IMR-90 (cell line): ENCODE data around the gene TACR2. TPM values are rescaled to one million over a fixed set of nuclear protein-coding genes. Genes with fewer than 3 reads are reported as not detected.
A peak's percentile ranks its signal among the peaks of the same experiment; 100 is the strongest.

ENCODE experiments used
- ATAC-seq: fragments of 200-7000 bp; cut with Tn5 transposase; 2 replicates; pipeline ENCODE4 v1.9.1; 2020; ENCODE audit warnings: low read depth, mild to moderate bottlenecking, moderate library complexity
- BruUV-seq: library from RNA; stranded (reverse); fragments of 400-500 nt; replicated peaks from 2 replicates; lab custom pipeline; 2021; lab: Mats Ljungman, UMichigan
- CTCF ChIA-PET: fragments of 300-600 bp; formaldehyde crosslinking; extraction: SDS; loops from one replicate; lab custom pipeline; 2021; ENCODE audit warnings: antibody characterized with exemption; lab: Yijun Ruan, JAX
- POLR2A ChIA-PET: fragments of 300-600 bp; sonication (Branson Sonifier 250); formaldehyde crosslinking; loops from one replicate; lab custom pipeline; 2022; ENCODE audit warnings: antibody characterized with exemption; ENCODE audit not compliant: unreplicated experiment; lab: Charles Lee
- DNase-seq: peaks from one replicate; pipeline ENCODE4 v3.0.0; 2013
- H2AFZ ChIP-seq: replicated peaks from 2 replicates; pipeline ENCODE3; 2013; ENCODE audit warnings: low read length, mild to moderate bottlenecking; ENCODE audit not compliant: poor library complexity
- H2AK5ac ChIP-seq: 2 replicates; pipeline ENCODE4 v1.6.1; 2013; ENCODE audit warnings: low read depth, low read length, inconsistent platforms
- H2AK9ac ChIP-seq: replicated peaks from 2 replicates; pipeline ENCODE3; 2013; ENCODE audit warnings: mild to moderate bottlenecking, low read depth, low read length, moderate library complexity; ENCODE audit not compliant: poor library complexity
- H2BK120ac ChIP-seq: 2 replicates; pipeline ENCODE4 v1.6.1; 2013; ENCODE audit warnings: low read depth, low read length, inconsistent platforms
- H2BK15ac ChIP-seq: 3 replicates; pipeline ENCODE4 v1.6.1; 2013; ENCODE audit warnings: low read depth, low read length, inconsistent platforms
- H2BK20ac ChIP-seq: 2 replicates; pipeline ENCODE4 v1.6.1; 2013; ENCODE audit warnings: low read depth, mild to moderate bottlenecking, inconsistent platforms, low read length, moderate library complexity
- H2BK5ac ChIP-seq: 2 replicates; pipeline ENCODE4 v1.6.1; 2013; ENCODE audit warnings: mild to moderate bottlenecking, low read depth, low read length, inconsistent platforms; ENCODE audit not compliant: poor library complexity, severe bottlenecking
- H3K14ac ChIP-seq: replicated peaks from 2 replicates; pipeline ENCODE4 v1.6.1; 2013; ENCODE audit warnings: low read depth, low read length, inconsistent platforms
- H3K18ac ChIP-seq: 2 replicates; pipeline ENCODE4 v1.6.1; 2013; ENCODE audit warnings: low read depth, low read length, control low read depth
- H3K23ac ChIP-seq: 2 replicates; pipeline ENCODE4 v1.6.1; 2013; ENCODE audit warnings: low read depth, low read length, inconsistent platforms
- H3K27ac ChIP-seq: 2 replicates; pipeline ENCODE4 v1.5.1; 2013; ENCODE audit warnings: mild to moderate bottlenecking, control low read depth, low read length; ENCODE audit not compliant: insufficient read depth
- H3K27me3 ChIP-seq: 2 replicates; pipeline ENCODE4 v1.6.1; 2013; ENCODE audit warnings: low read length; ENCODE audit not compliant: control insufficient read depth, insufficient read depth
- H3K36me3 ChIP-seq: 2 replicates; pipeline ENCODE4 v1.6.1; 2013; ENCODE audit warnings: low read length, mixed read lengths; ENCODE audit not compliant: control insufficient read depth, insufficient read depth
- H3K4ac ChIP-seq: 2 replicates; pipeline ENCODE4 v1.6.1; 2013; ENCODE audit warnings: low read depth, low read length, inconsistent platforms
- H3K4me1 ChIP-seq: 2 replicates; pipeline ENCODE4 v1.6.1; 2013; ENCODE audit warnings: low read length, mixed read lengths; ENCODE audit not compliant: control insufficient read depth, insufficient read depth
- H3K4me2 ChIP-seq: 2 replicates; pipeline ENCODE4 v1.6.1; 2013; ENCODE audit warnings: low read depth, mild to moderate bottlenecking, control low read depth, low read length, moderate library complexity
- H3K4me3 ChIP-seq: 2 replicates; pipeline ENCODE4 v1.5.1; 2013; ENCODE audit warnings: low read depth, mild to moderate bottlenecking, control low read depth, low read length, moderate library complexity; ENCODE audit not compliant: insufficient read depth
- H3K56ac ChIP-seq: 2 replicates; pipeline ENCODE4 v1.6.1; 2013; ENCODE audit warnings: low read length, inconsistent platforms; ENCODE audit not compliant: insufficient read depth; ENCODE audit errors: extremely low read depth
- H3K79me1 ChIP-seq, 2 experiments: 2 replicates each; pipeline ENCODE4 v1.6.1; 2013; ENCODE audit warnings: low read length in 2 of 2, inconsistent platforms in 1 of 2, low read depth in 1 of 2
- H3K9ac ChIP-seq: 2 replicates; pipeline ENCODE4 v1.6.1; 2013; ENCODE audit warnings: low read depth, low read length, control low read depth
- H3K9me1 ChIP-seq: 2 replicates; pipeline ENCODE4 v1.6.1; 2013; ENCODE audit warnings: low read length, inconsistent platforms; ENCODE audit not compliant: insufficient read depth
- H3K9me3 ChIP-seq: 2 replicates; pipeline ENCODE4 v1.6.1; 2013; ENCODE audit warnings: low read length; ENCODE audit not compliant: control insufficient read depth, insufficient read depth
- H4K20me1 ChIP-seq: 2 replicates; pipeline ENCODE4 v1.6.1; 2013; ENCODE audit warnings: low read length, inconsistent platforms; ENCODE audit not compliant: insufficient read depth
- H4K5ac ChIP-seq: 2 replicates; pipeline ENCODE4 v1.6.1; 2013; ENCODE audit warnings: mild to moderate bottlenecking, low read depth, low read length, control low read depth
- H4K8ac ChIP-seq, 2 experiments: 2 replicates each; pipeline ENCODE4 v1.6.1; 2013; ENCODE audit warnings: low read depth in 2 of 2, low read length in 2 of 2, control low read depth in 1 of 2, inconsistent platforms in 1 of 2
- H4K91ac ChIP-seq: 2 replicates; pipeline ENCODE4 v1.6.1; 2013; ENCODE audit warnings: low read depth, low read length, inconsistent platforms; ENCODE audit not compliant: insufficient read depth
- BHLHE40 ChIP-seq: fragments of 150-350 bp; IDR thresholded peaks from 2 replicates; pipeline ENCODE4 v1.6.1; 2016; ENCODE audit warnings: mild to moderate bottlenecking, low read depth, low read length
- MXI1 ChIP-seq: IDR thresholded peaks from 2 replicates; pipeline ENCODE4 v1.6.1; 2012; ENCODE audit warnings: low read depth, mild to moderate bottlenecking, low read length, moderate library complexity, borderline replicate concordance
- NFE2L2 ChIP-seq: fragments of 150-350 bp; IDR thresholded peaks from 2 replicates; pipeline ENCODE4 v1.6.1; 2016; ENCODE audit warnings: low read depth, mild to moderate bottlenecking, low read length
- RAD21 ChIP-seq: IDR thresholded peaks from 2 replicates; pipeline ENCODE4 v1.6.1; 2012; ENCODE audit warnings: low read length, improper control_type of control experiment
- RCOR1 ChIP-seq: IDR thresholded peaks from 2 replicates; pipeline ENCODE4 v1.6.1; 2012; ENCODE audit warnings: mild to moderate bottlenecking, low read length, improper control_type of control experiment; ENCODE audit not compliant: insufficient replicate concordance
- SMC3 ChIP-seq: fragments of 150-350 bp; IDR thresholded peaks from 2 replicates; pipeline ENCODE4 v1.6.1; 2016; ENCODE audit warnings: low read depth, mild to moderate bottlenecking, antibody characterized with exemption, low read length, moderate library complexity
- WGBS, 2 experiments: methylation state at CpG; one replicate each; pipeline versions ENCODE4 v1.1.5 to v1.1.7; 2013; ENCODE audit warnings: missing lambda C conversion rate in 2 of 2; ENCODE audit not compliant: insufficient read length in 1 of 2; ENCODE audit errors: extremely low coverage in 2 of 2; 5-methylcytosine and 5-hydroxymethylcytosine counted together
- dilution Hi-C: fragments of 300-500 bp; cut with HindIII; formaldehyde crosslinking; loops from one replicate; pipeline ENCODE4 v1.14.3; 2018; ENCODE audit warnings: low sequenced_read_pairs; ENCODE audit not compliant: unreplicated experiment
- in situ Hi-C: fragments of 300-500 bp; cut with MboI; formaldehyde crosslinking; loops from 3 replicates; pipeline ENCODE4 v1.14.3; 2019; ENCODE audit warnings: low sequenced_read_pairs, inconsistent platforms, mixed read lengths
- intact Hi-C: fragments of 100-400 bp; cut with micrococcal nuclease; formaldehyde crosslinking; loops from 2 replicates; pipeline ENCODE4 v1.10.0; 2022
- polyA plus RNA-seq, 3 experiments: library from polyadenylated mRNA; depleted of rRNA; stranded (reverse); fragments of >200 nt; gene quantifications; 2 replicates each; pipeline ENCODE4 v1.2.3, GENCODE V29; 2012; ENCODE audit warnings: low replicate concordance in 1 of 3
- total RNA-seq: library from RNA; depleted of rRNA; stranded (reverse); fragments of >200 nt; gene quantifications from 2 replicates; pipeline ENCODE4 v1.2.3, GENCODE V29; 2012
- TF ChIP-seq, protein P1 (sequence below): fragments of 150-350 bp; IDR thresholded peaks from 2 replicates; pipeline ENCODE4 v1.6.1; 2016; ENCODE audit warnings: low read depth, mild to moderate bottlenecking, low read length, moderate library complexity, borderline replicate concordance
- TF ChIP-seq, protein P2 (sequence below): conservative IDR thresholded peaks from 2 replicates; pipeline ENCODE4 v1.5.1; 2012; ENCODE audit warnings: mild to moderate bottlenecking, low read depth, low read length, improper control_type of control experiment
- TF ChIP-seq, protein P3 (sequence below): fragments of 150-350 bp; IDR thresholded peaks from 2 replicates; pipeline ENCODE4 v1.6.1; 2017; ENCODE audit warnings: mild to moderate bottlenecking, antibody characterized with exemption, low read length, low read depth

TACR2 gene
- total and polyA plus RNA-seq, 2 of the 4 experiments (the other 2 are of a cell fraction): not detected

DNA sequence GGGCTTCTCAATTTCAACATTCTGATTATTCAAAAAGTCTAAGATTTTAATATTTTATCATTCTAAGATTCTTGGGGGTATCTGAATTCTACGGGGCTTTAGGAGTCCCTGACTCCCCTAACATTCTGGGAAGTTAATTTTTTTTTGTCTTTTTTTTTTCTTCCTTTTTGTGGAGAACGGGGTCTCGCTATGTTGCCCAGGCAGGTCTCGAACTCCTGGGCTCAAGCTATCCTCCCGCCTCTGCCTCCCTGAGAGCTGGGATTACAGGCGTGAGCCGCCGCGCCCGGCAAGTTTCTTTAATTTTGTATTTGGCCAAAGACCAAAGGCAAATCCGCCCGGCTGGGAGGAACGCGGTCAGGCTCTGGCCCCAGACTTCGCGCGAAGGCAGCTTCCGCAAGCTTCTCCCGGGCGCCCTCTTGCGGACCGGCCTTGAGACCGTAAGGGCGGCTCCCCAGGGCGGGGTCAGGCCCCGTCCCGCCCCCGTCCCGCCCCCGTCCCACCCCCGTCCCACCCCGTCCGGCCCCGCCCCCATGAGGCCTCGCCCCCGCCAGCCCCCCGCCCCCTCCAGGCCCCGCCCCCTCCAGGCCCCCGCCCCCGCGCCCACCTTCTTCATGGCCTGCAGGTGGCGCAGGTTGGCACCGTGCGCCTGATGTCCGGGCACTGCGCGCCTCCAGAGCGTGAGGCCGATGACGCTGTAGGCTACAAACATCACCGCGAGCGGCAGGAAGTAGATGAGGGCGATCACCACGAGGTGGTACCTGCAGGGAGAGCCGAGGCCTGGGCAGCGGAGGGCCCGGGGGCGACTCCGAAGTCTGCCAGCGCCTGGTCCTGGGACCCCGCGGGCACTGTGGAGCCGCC lies 8.2 kb downstream of the TACR2 start:
- Histone ChIP-seq H2BK15ac (no peak overlapping the region), H3K36me3 (no peaks in the 10 kb centered on the region), H3K9me3 (no peaks in the 10 kb centered on the region), H3K9me1 (peaks cover 11% of the 10 kb centered on the region), H3K4me2 (peak overlapping the region; percentile 71), H4K8ac (peak overlapping the region; percentile 46 to 63; a peak in 2 of 4 replicates), H4K20me1 (no peaks in the 10 kb centered on the region), H3K14ac (0 out of 2 replicates have a peak overlapping the region, but pooled peaks have one; percentile 76), H3K23ac (no peak overlapping the region), H2AK9ac (peak overlapping the region; percentile 94), H2AFZ (peak overlapping the region; percentile 93), H3K9ac (peak overlapping the region; percentile 18; the same call in 1 of the 2 replicates), H3K4me1 (peaks cover 6% of the 10 kb centered on the region), H2BK20ac (no peak overlapping the region), H2AK5ac (no peak overlapping the region; the same call in 1 of the 2 replicates), H3K79me1 (no peaks in the 10 kb centered on the region), H3K4ac (peak overlapping the region; percentile 46; the same call in 1 of the 2 replicates), H3K27me3 (no peaks in the 10 kb centered on the region; the same call in 1 of the 2 replicates), H4K91ac (no peak overlapping the region), H3K18ac (no peak overlapping the region), H2BK120ac (no peak overlapping the region), H2BK5ac (no peak overlapping the region), H3K4me3 (peak overlapping the region; percentile 51), H3K27ac (no peak overlapping the region), H4K5ac (no peak overlapping the region; the same call in 1 of the 2 replicates), H3K56ac (no peak overlapping the region)
- intact Hi-C loops (loop anchor here (1.0 kb wide), 2 partner anchors 99 to 171 kb away; no protein-coding TSS in a partner anchor), dilution Hi-C loops (no loop called here), in situ Hi-C loops (no loop called here)
- ATAC-seq (peak; percentile 92), DNase-seq (peak; percentile 89)
- TF ChIP-seq BHLHE40: peak; percentile 27; the same call in 1 of the 2 replicates
- TF ChIP-seq NFE2L2: no peak
- TF ChIP-seq, protein P1, sequence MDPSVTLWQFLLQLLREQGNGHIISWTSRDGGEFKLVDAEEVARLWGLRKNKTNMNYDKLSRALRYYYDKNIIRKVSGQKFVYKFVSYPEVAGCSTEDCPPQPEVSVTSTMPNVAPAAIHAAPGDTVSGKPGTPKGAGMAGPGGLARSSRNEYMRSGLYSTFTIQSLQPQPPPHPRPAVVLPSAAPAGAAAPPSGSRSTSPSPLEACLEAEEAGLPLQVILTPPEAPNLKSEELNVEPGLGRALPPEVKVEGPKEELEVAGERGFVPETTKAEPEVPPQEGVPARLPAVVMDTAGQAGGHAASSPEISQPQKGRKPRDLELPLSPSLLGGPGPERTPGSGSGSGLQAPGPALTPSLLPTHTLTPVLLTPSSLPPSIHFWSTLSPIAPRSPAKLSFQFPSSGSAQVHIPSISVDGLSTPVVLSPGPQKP: no peak
- TF ChIP-seq RAD21: peak; percentile 43; the same call in 1 of the 2 replicates
- peak; percentile 38 for TF ChIP-seq RCOR1
- TF ChIP-seq MXI1: 0 out of 2 replicates have a peak, but pooled peaks have one; percentile 16
- TF ChIP-seq, protein P2, sequence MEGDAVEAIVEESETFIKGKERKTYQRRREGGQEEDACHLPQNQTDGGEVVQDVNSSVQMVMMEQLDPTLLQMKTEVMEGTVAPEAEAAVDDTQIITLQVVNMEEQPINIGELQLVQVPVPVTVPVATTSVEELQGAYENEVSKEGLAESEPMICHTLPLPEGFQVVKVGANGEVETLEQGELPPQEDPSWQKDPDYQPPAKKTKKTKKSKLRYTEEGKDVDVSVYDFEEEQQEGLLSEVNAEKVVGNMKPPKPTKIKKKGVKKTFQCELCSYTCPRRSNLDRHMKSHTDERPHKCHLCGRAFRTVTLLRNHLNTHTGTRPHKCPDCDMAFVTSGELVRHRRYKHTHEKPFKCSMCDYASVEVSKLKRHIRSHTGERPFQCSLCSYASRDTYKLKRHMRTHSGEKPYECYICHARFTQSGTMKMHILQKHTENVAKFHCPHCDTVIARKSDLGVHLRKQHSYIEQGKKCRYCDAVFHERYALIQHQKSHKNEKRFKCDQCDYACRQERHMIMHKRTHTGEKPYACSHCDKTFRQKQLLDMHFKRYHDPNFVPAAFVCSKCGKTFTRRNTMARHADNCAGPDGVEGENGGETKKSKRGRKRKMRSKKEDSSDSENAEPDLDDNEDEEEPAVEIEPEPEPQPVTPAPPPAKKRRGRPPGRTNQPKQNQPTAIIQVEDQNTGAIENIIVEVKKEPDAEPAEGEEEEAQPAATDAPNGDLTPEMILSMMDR: peak; percentile 60
- TF ChIP-seq, protein P3, sequence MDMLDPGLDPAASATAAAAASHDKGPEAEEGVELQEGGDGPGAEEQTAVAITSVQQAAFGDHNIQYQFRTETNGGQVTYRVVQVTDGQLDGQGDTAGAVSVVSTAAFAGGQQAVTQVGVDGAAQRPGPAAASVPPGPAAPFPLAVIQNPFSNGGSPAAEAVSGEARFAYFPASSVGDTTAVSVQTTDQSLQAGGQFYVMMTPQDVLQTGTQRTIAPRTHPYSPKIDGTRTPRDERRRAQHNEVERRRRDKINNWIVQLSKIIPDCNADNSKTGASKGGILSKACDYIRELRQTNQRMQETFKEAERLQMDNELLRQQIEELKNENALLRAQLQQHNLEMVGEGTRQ: 0 out of 2 replicates have a peak, but pooled peaks have one; percentile 16
- peak; percentile 23 for TF ChIP-seq SMC3
- no TSS peak for BruUV-seq
- ChIA-PET POLR2A (no interaction called here), CTCF (interaction anchor here (0.5 to 1.3 kb wide), 13 partner anchors 9 to 232 kb away, joined by 3 to 9 read pairs (median 3); no protein-coding TSS in a partner anchor)
- 7% methylated on average over 17 of the region's 64 CpGs; no CpG with 5 or more reads in 1 of the 2 experiments for WGBS, 2 experiments
